Measurements from ENCODE around the gene GJA5. TPM values are rescaled to one million over a fixed set of nuclear protein-coding genes. Genes with fewer than 3 reads are reported as not detected.
"Not testable (repeated sequence)": the region's sequence is repeated elsewhere in the genome, so short reads cannot be mapped to it uniquely, and the experiment has no call there.

GJA5 gene
- total RNA-seq, 2 donors from 2014 or later = not detected

DNA sequence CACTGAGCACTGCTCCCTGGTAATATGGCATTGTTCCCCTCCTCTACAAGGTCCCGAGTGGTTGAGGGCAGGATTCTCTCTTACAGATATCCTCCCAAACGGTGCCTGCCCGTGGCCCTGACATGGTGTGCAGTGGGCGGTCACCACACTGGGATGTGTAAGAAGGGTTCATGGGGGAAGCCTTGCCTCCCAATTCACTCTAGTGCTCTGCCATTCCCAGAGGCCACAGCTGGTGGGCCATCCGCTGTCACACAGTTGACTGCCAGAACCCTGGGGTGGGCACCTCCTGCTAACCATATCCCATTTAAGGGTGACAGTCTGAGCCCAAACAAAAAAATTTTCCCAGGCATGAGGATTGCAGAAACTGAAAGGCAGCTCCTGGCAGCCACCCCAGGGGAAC lies 9.1 kb downstream of the GJA5 start:
- ATAC-seq (replicated peaks) = no peak
- H3K36me3 Mint-ChIP-seq (ENCODE audit: low read depth) = no peaks in the 10 kb centered on the region
- no peak overlapping the region for H3K27ac Mint-ChIP-seq
- peaks cover 3% of the 10 kb centered on the region for H3K4me1 Mint-ChIP-seq
- H3K9me3 Mint-ChIP-seq = no peaks in the 10 kb centered on the region
- no peak overlapping the region for H3K4me3 Mint-ChIP-seq
- H3K27me3 Mint-ChIP-seq = no peaks in the 10 kb centered on the region

GRCh38 chr1:147750618-147751217 lies 9.7 kb downstream of the GJA5 start:
- no peaks in the 10 kb centered on the region for H3K9me3 Mint-ChIP-seq
- no peak for ATAC-seq (replicated peaks)

GRCh38 chr1:147749792-147750191 lies 10.6 kb downstream of the GJA5 start:
- H3K27me3 Mint-ChIP-seq = no peaks in the 10 kb centered on the region
- no peaks in the 10 kb centered on the region for H3K36me3 Mint-ChIP-seq (ENCODE audit: low read depth)
- no peak overlapping the region for H3K27ac Mint-ChIP-seq
- no peak overlapping the region for H3K4me3 Mint-ChIP-seq
- H3K4me1 Mint-ChIP-seq = no peaks in the 10 kb centered on the region
- no peak for ATAC-seq (replicated peaks)
- H3K9me3 Mint-ChIP-seq = no peaks in the 10 kb centered on the region

More at GRCh38 chr1:147750618-147751217, 9.7 kb downstream of the GJA5 start:
- Mint-ChIP-seq H3K4me3 (no peak overlapping the region), H3K36me3 (ENCODE audit: low read depth) (no peaks in the 10 kb centered on the region), H3K4me1 (no peaks in the 10 kb centered on the region), H3K27ac (no peak overlapping the region), H3K27me3 (no peaks in the 10 kb centered on the region)

GRCh38 chr1:147748676-147749350 lies 11.6 kb downstream of the GJA5 start:
- no peak for ATAC-seq (replicated peaks)
- no peak overlapping the region for H3K27ac Mint-ChIP-seq
- H3K4me1 Mint-ChIP-seq = no peaks in the 10 kb centered on the region
- H3K4me3 Mint-ChIP-seq = no peak overlapping the region
- no peaks in the 10 kb centered on the region for H3K27me3 Mint-ChIP-seq
- no peaks in the 10 kb centered on the region for H3K36me3 Mint-ChIP-seq (ENCODE audit: low read depth)
- H3K9me3 Mint-ChIP-seq = no peaks in the 10 kb centered on the region

DNA sequence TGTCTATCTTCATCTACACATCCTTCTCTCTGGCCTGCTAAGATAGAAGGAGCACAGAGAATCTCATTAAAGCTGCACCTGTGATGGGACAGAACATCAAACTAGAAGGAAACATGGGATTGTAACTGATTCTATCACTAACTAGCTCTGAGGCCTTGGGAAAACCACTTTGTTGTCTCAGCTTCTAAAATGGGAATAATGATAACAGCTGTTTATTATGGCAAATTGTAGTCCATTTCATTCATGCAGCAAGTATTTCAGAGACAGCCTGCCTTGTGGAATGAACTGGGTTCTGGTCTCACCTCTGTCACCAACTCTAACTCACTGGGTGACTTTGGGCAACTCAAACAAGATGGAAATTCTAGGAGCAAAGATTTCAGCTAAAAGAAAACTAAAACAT lies 12.4 kb downstream of the GJA5 start:
- no peaks in the 10 kb centered on the region for H3K4me1 Mint-ChIP-seq
- ATAC-seq (replicated peaks) = no peak
- H3K4me3 Mint-ChIP-seq = no peak overlapping the region

DNA sequence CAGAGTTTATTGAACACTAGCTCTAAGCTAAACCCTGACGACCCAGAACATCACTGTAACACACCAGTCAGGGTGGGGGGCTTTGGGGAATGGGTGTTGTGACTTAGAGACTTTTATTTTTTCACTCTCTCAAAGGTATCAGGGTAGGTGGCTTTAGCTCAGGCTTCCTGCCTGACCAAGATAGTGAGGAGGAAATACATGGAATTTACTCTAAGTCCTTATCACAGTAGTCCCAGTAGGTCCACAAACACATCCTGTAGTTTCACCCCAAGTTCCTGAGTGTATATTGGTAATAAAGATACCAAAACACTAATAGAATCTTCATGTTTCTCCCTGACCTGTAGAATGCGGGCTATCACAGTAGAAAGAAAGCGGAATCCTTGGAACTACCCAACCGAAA lies 15.1 kb downstream of the GJA5 start:
- H3K27ac Mint-ChIP-seq = no peak overlapping the region
- no peaks in the 10 kb centered on the region for H3K4me1 Mint-ChIP-seq
- no peaks in the 10 kb centered on the region for H3K36me3 Mint-ChIP-seq (ENCODE audit: low read depth)
- H3K4me3 Mint-ChIP-seq = no peak overlapping the region
- H3K9me3 Mint-ChIP-seq = no peaks in the 10 kb centered on the region
- no peak for ATAC-seq (replicated peaks)
- no peaks in the 10 kb centered on the region for H3K27me3 Mint-ChIP-seq

More for the DNA sequence above, 12.4 kb downstream of the GJA5 start:
- Mint-ChIP-seq H3K9me3 (no peaks in the 10 kb centered on the region), H3K27me3 (no peaks in the 10 kb centered on the region), H3K27ac (no peak overlapping the region), H3K36me3 (ENCODE audit: low read depth) (no peaks in the 10 kb centered on the region)

DNA sequence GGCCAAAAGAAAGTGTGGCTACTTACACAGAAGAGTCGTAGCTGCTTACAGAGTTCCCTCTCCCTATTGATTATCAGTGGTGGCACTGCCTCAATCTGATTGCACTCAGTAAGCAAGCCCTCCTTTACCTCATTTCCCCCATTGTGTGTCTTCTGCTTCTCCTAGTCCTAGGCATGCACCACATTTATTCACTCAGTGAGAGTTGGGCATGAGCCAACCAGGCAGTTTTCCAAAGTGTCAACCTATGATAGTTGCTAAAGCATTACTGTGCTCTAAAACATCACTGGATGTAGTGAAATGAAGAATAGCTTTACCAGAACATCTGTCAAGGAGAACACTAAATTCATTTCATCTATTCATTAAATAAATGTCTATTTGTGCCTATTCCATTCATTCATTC lies 19.3 kb downstream of the GJA5 start:
- no peaks in the 10 kb centered on the region for H3K27me3 Mint-ChIP-seq
- no peak for ATAC-seq (replicated peaks)
- H3K9me3 Mint-ChIP-seq = no peaks in the 10 kb centered on the region
- no peak overlapping the region for H3K27ac Mint-ChIP-seq
- no peak overlapping the region for H3K4me3 Mint-ChIP-seq
- no peaks in the 10 kb centered on the region for H3K4me1 Mint-ChIP-seq
- no peaks in the 10 kb centered on the region for H3K36me3 Mint-ChIP-seq (ENCODE audit: low read depth)

DNA sequence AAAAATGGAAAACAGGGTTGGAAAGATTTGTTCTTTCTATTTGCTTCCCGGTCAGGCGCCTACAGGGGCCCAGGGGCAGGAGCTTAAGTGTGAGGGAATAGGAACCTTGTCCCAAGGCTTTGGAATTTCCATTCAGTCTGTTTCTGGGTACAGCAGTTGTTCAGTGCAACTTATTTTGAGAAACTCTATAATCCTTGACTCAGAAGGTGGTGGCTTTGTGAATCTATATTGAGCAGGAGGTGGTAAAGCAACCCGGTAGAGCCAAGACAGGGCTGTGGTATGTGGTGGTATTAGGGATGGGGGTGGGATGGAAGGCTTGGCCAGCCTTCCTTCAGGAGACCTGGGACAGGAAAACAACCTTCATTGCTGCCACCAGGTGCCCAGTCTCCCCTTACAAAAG lies 20.0 kb downstream of the GJA5 start:
- Mint-ChIP-seq H3K27ac (no peak overlapping the region), H3K27me3 (no peaks in the 10 kb centered on the region), H3K9me3 (no peaks in the 10 kb centered on the region), H3K4me1 (peaks cover 2% of the 10 kb centered on the region), H3K36me3 (ENCODE audit: low read depth) (no peaks in the 10 kb centered on the region), H3K4me3 (no peak overlapping the region)
- ATAC-seq (replicated peaks) = no peak

- Mint-ChIP-seq H3K27me3 (no peaks in the 10 kb centered on the region), H3K9me3 (no peaks in the 10 kb centered on the region), H3K4me1 (peaks cover 8% of the 10 kb centered on the region), H3K27ac (no peak overlapping the region), H3K36me3 (ENCODE audit: low read depth) (no peaks in the 10 kb centered on the region), H3K4me3 (no peak overlapping the region)
- no peak for ATAC-seq (replicated peaks)
Measured at GRCh38 chr1:147738739-147739476, 21.5 kb downstream of the GJA5 start.

DNA sequence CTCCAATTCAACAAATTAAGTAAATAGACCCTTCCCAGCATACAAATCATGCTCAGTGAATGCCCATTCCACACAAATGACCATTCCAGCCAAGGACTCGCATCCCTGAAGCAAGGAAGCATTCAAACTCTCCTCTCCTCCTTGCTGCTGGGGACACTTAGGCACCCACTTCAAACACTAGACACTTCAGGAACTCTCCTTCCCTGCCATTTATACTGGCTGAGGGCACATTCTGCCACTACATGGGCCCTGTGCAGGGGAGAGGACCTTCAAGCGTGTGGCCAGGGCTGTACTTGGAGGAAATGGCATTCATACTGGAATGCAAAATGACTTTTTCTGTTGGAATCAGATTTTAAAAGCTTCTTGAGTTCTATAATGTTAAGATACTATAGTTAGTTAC lies 22.3 kb downstream of the GJA5 start:
- Mint-ChIP-seq H3K4me1 (peaks cover 8% of the 10 kb centered on the region), H3K4me3 (no peak overlapping the region), H3K27me3 (no peaks in the 10 kb centered on the region), H3K9me3 (no peaks in the 10 kb centered on the region), H3K36me3 (ENCODE audit: low read depth) (no peaks in the 10 kb centered on the region), H3K27ac (no peak overlapping the region)
- ATAC-seq (replicated peaks) = no peak

GRCh38 chr1:147736883-147737282 lies 23.5 kb downstream of the GJA5 start:
- no peaks in the 10 kb centered on the region for H3K36me3 Mint-ChIP-seq (ENCODE audit: low read depth)
- peaks cover 8% of the 10 kb centered on the region for H3K4me1 Mint-ChIP-seq
- ATAC-seq (replicated peaks) = no peak

DNA sequence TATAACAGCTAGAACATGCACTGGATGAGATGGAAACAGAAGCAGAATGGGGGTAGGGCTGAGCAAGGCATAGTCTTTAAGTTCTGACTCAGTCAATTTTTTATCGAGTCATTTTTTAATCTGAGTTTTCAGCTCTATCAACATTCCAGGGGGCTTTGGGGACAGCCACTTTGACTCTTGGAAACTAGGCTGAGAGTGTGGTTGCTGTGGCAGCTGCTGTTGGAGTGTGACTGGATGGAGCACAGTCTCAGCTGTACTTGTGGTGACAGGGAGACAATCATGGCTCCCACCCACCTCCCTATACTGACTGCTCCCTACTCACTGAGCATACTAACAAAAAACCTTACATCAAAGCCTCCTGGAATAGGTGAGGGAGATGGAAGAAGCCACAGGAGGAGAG lies 25.0 kb downstream of the GJA5 start:
- Mint-ChIP-seq H3K4me1 (peaks cover 8% of the 10 kb centered on the region), H3K4me3 (no peak overlapping the region), H3K27ac (no peak overlapping the region), H3K27me3 (peaks cover 8% of the 10 kb centered on the region), H3K36me3 (ENCODE audit: low read depth) (no peaks in the 10 kb centered on the region), H3K9me3 (no peaks in the 10 kb centered on the region)
- no peak for ATAC-seq (replicated peaks)

More at GRCh38 chr1:147736883-147737282, 23.5 kb downstream of the GJA5 start:
- H3K27me3 Mint-ChIP-seq = peaks cover under 1% of the 10 kb centered on the region
- no peak overlapping the region for H3K27ac Mint-ChIP-seq
- H3K9me3 Mint-ChIP-seq = no peaks in the 10 kb centered on the region
- no peak overlapping the region for H3K4me3 Mint-ChIP-seq

DNA sequence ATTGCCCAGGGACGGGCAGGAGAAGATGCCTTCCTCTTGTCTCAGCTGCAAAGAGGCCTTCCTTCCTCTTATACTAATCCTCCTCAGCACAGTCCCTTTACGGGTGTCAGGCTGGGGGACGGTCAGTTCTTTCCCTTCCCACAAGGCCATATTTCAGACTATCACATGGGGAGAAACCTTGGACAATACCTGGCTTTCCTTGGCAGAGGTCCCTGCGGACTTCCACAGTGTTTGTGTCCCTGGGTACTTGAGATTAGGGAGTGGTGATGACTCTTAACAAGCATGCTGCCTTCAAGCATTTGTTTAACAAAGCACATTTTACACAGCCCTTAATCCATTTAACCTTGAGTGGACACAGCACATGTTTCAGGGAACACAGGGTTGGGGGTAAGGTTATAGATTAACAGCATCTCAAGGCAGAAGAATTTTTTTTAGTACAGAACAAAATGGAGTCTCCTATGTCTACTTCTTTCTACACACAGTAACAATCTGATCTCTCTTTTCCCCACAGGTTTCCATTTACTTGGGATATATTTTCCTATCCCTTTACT lies 26.0 kb downstream of the GJA5 start:
- H3K27ac Mint-ChIP-seq; H3K36me3 Mint-ChIP-seq (ENCODE audit: low read depth); H3K27me3 Mint-ChIP-seq; H3K4me3 Mint-ChIP-seq; ATAC-seq (replicated peaks); H3K9me3 Mint-ChIP-seq; H3K4me1 Mint-ChIP-seq: not testable (repeated sequence)

DNA sequence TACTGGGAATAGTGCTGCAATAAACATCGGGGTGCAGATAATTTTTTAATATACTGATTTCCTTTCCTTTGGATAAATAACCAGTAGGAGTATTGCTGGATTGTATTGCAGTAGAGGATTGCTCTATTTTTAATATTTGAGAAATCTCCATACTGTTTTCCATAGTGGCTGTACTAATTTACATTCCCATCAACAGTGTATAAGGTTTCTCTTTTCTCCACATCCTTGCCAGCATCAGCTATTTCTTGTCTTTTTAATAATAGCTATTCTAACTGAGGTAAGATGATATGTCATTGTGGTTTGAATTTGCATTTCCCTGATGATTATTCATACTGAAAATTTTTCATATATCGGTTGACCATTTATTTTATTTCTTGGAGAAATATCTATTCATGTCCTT lies 31.1 kb downstream of the GJA5 start:
- H3K9me3 Mint-ChIP-seq = no peaks in the 10 kb centered on the region
- no peak overlapping the region for H3K27ac Mint-ChIP-seq
- H3K36me3 Mint-ChIP-seq (ENCODE audit: low read depth) = no peaks in the 10 kb centered on the region
- H3K4me1 Mint-ChIP-seq = no peaks in the 10 kb centered on the region
- peaks cover 8% of the 10 kb centered on the region for H3K27me3 Mint-ChIP-seq
- no peak overlapping the region for H3K4me3 Mint-ChIP-seq
- no peak for ATAC-seq (replicated peaks)

DNA sequence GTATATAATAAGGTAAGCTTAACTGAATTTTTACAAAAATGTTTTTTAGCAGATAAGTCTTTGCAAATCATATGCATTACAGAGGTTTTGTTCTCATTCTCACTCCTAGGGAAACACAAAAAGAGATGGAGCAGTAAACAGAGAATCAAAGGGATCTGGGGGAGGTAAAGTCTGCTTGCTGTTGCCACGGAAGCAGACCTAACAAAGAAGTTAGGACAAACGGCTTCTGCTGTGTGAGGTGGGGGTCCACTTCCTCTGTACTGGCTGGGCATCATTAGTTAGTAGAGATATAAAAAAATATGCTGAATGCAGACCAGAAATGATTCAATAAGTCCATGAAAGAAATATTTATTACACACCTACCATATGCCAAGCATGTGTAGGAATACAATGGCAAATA lies 34.2 kb downstream of the GJA5 start:
- H3K27ac Mint-ChIP-seq = no peak overlapping the region
- ATAC-seq (replicated peaks) = no peak
- peaks cover 7% of the 10 kb centered on the region for H3K27me3 Mint-ChIP-seq
- H3K36me3 Mint-ChIP-seq (ENCODE audit: low read depth) = no peaks in the 10 kb centered on the region
- H3K9me3 Mint-ChIP-seq = no peaks in the 10 kb centered on the region
- H3K4me3 Mint-ChIP-seq = no peak overlapping the region
- peaks cover 3% of the 10 kb centered on the region for H3K4me1 Mint-ChIP-seq

Measured in activated T-helper 17 cell treated with anti-CD3 and anti-CD28 coated beads, Interleukin-2, amount 50 U/mL, for 72 hours (primary cell).